HepG2 (cell line): ENCODE results near the gene GSAP. TPM values are rescaled to one million over a fixed set of nuclear protein-coding genes. Genes with fewer than 3 reads are reported as not detected.

ENCODE experiments used
- ATAC-seq: fragments of 200-7000 bp; cut with Tn5 transposase; 3 replicates; pipeline ENCODE4 v1.9.1; 2020; ENCODE audit warnings: mild to moderate bottlenecking, moderate library complexity
- BruUV-seq: library from RNA; stranded (reverse); fragments of 400-500 nt; replicated peaks from 2 replicates; lab custom pipeline; 2021; lab: Mats Ljungman, UMichigan
- CTCF ChIA-PET: fragments of 300-600 bp; formaldehyde crosslinking; extraction: SDS; loops from one replicate; lab custom pipeline; 2021; ENCODE audit warnings: low total read pairs, inconsistent platforms, low intra/inter-chr PET ratio; lab: Yijun Ruan, JAX
- POLR2A ChIA-PET: fragments of 350-600 bp; sonication (Branson Sonifier 250); formaldehyde crosslinking; loops from one replicate; lab custom pipeline; 2020; ENCODE audit warnings: antibody characterized with exemption, inconsistent platforms; lab: Yijun Ruan, JAX
- DNase-seq: peaks from one replicate; pipeline ENCODE4 v3.0.0-alpha.2; 2015; ENCODE audit warnings: low spot score
- FAIRE-seq: peaks from 3 replicates; lab custom pipeline; 2011; peaks lifted over from hg19 to GRCh38; lab: Jason Lieb, UNC
- H2AFZ ChIP-seq: one replicate; pipeline ENCODE4 v1.6.1; 2011; ENCODE audit warnings: low read length, inconsistent platforms
- H3K27ac ChIP-seq: fragments of 300-600 bp; 3 replicates; pipeline ENCODE4 v1.8.0; 2011; ENCODE audit warnings: mixed run types, mild to moderate bottlenecking, mixed read lengths, low read length, inconsistent platforms; ENCODE audit not compliant: insufficient read depth; ENCODE audit errors: extremely low read length
- H3K27me3 ChIP-seq, 2 experiments: fragments of 200-600 bp in 1 of 2; 2 replicates in 1 of 2; 3 replicates in 1 of 2; pipeline versions ENCODE4 v1.6.0 to v1.8.0; 2011; ENCODE audit warnings: low read length in 2 of 2, mild to moderate bottlenecking in 2 of 2, moderate library complexity in 2 of 2, inconsistent platforms in 1 of 2; ENCODE audit not compliant: insufficient read depth in 2 of 2, control insufficient read depth in 1 of 2
- H3K36me3 ChIP-seq, 2 experiments: fragments of 200-600 bp in 1 of 2; replicated peaks in 1 of 2; 2 replicates in 1 of 2; 3 replicates in 1 of 2; pipeline versions ENCODE4 v1.5.1 to v1.8.0; 2011; ENCODE audit warnings: low read length in 2 of 2, inconsistent platforms in 1 of 2; ENCODE audit not compliant: insufficient read depth in 2 of 2, control insufficient read depth in 1 of 2
- H3K4me1 ChIP-seq: 2 replicates; pipeline ENCODE4 v1.5.1; 2012; ENCODE audit warnings: low read length, inconsistent platforms; ENCODE audit not compliant: insufficient read depth
- H3K4me2 ChIP-seq: 2 replicates; pipeline ENCODE4 v1.6.0; 2011; ENCODE audit warnings: low read depth, low read length, inconsistent platforms
- H3K4me3 ChIP-seq, 3 experiments: fragments of 200-600 bp in 1 of 3; sonication (generic), shearing (Covaris generic) in 1 of 3; replicated peaks in 1 of 3; 2 replicates each; pipeline ENCODE4 v1.5.1; 2011 to 2016; ENCODE audit warnings: low read length in 3 of 3, inconsistent platforms in 2 of 3, low read depth in 2 of 3, mild to moderate bottlenecking in 2 of 3, control low read depth in 1 of 3, mixed read lengths in 1 of 3; ENCODE audit not compliant: insufficient read depth in 1 of 3
- H3K79me2 ChIP-seq: one replicate; pipeline ENCODE4 v1.6.1; 2011; ENCODE audit warnings: low read length, inconsistent platforms; ENCODE audit not compliant: insufficient read depth
- H3K9ac ChIP-seq: 2 replicates; pipeline ENCODE4 v1.6.0; 2011; ENCODE audit warnings: mild to moderate bottlenecking, low read depth, low read length, inconsistent platforms; ENCODE audit not compliant: insufficient read depth
- H3K9me3 ChIP-seq: 2 replicates; pipeline ENCODE4 v1.5.1; 2012; ENCODE audit warnings: mild to moderate bottlenecking, low read length
- H4K20me1 ChIP-seq: 2 replicates; pipeline ENCODE4 v1.6.0; 2011; ENCODE audit warnings: inconsistent platforms, mild to moderate bottlenecking, low read length, moderate library complexity; ENCODE audit not compliant: insufficient read depth
- AKAP8 ChIP-seq: sonication (generic); formaldehyde crosslinking; IDR thresholded peaks from 2 replicates; pipeline ENCODE4 v1.5.1; 2020; ENCODE audit warnings: mild to moderate bottlenecking, missing genetic modification reagents
- CBX5 ChIP-seq: sonication (generic); formaldehyde crosslinking; IDR thresholded peaks from 2 replicates; pipeline ENCODE4 v1.4.0; 2020; ENCODE audit warnings: missing genetic modification reagents, borderline replicate concordance
- CENPBD1 ChIP-seq: sonication (generic); formaldehyde crosslinking; IDR thresholded peaks from 2 replicates; pipeline ENCODE4 v1.8.0; 2022; ENCODE audit warnings: missing genetic modification reagents, low read depth, mild to moderate bottlenecking, borderline replicate concordance
- DDIT3 ChIP-seq: sonication (generic); formaldehyde crosslinking; IDR thresholded peaks from 2 replicates; pipeline ENCODE4 v1.4.0; 2020; ENCODE audit warnings: mild to moderate bottlenecking, missing genetic modification reagents
- FOXM1 ChIP-seq: sonication (generic); formaldehyde crosslinking; IDR thresholded peaks from 2 replicates; pipeline ENCODE4 v1.5.0; 2020; ENCODE audit warnings: missing genetic modification reagents
- KLF11 ChIP-seq: IDR thresholded peaks from 2 replicates; pipeline ENCODE4 v1.6.1; 2016; ENCODE audit warnings: missing compliant biosample characterization
- PRDM15 ChIP-seq: sonication (generic); formaldehyde crosslinking; IDR thresholded peaks from 2 replicates; pipeline ENCODE4 v1.4.0; 2020; ENCODE audit warnings: missing genetic modification reagents
- RBM22 ChIP-seq: fragments of 200-400 bp; formaldehyde crosslinking; optimal IDR thresholded peaks from 2 replicates; pipeline ENCODE3; 2017; ENCODE audit warnings: mild to moderate bottlenecking, low read length, moderate library complexity
- RCOR2 ChIP-seq: IDR thresholded peaks from 2 replicates; pipeline ENCODE4 v1.6.1; 2016; ENCODE audit warnings: missing biosample characterization, missing genetic modification reagents
- RXRA ChIP-seq: sonication (generic); formaldehyde crosslinking; IDR thresholded peaks from 2 replicates; pipeline ENCODE4 v1.5.1; 2020; ENCODE audit warnings: missing genetic modification reagents
- SMC3 ChIP-seq: IDR thresholded peaks from 2 replicates; pipeline ENCODE4 v1.6.1; 2011; ENCODE audit warnings: low read length, improper control_type of control experiment
- TBX3 ChIP-seq: fragments of 450-650 bp; IDR thresholded peaks from 2 replicates; pipeline ENCODE4 v1.6.1; 2017; ENCODE audit warnings: antibody characterized with exemption, mild to moderate bottlenecking, inconsistent platforms, borderline replicate concordance
- ZBTB3 ChIP-seq: sonication (generic); formaldehyde crosslinking; IDR thresholded peaks from 2 replicates; pipeline ENCODE4 v1.4.0; 2020; ENCODE audit warnings: low read depth, mild to moderate bottlenecking, moderate library complexity, missing genetic modification reagents, borderline replicate concordance
- ZNF274 ChIP-seq: sonication (generic); formaldehyde crosslinking; IDR thresholded peaks from 2 replicates; pipeline ENCODE4 v1.5.1; 2020; ENCODE audit warnings: mild to moderate bottlenecking, missing genetic modification reagents
- ZNF367 ChIP-seq: sonication (generic); formaldehyde crosslinking; IDR thresholded peaks from 2 replicates; pipeline ENCODE4 v1.4.0; 2020; ENCODE audit warnings: missing genetic modification reagents, borderline replicate concordance
- ZNF770 ChIP-seq: sonication (generic); formaldehyde crosslinking; IDR thresholded peaks from 2 replicates; pipeline ENCODE4 v1.5.0; 2020; ENCODE audit warnings: mild to moderate bottlenecking, missing genetic modification reagents
- WGBS: methylation state at CpG from one replicate; pipeline ENCODE4 v1.1.6; 2017; ENCODE audit warnings: low lambda C conversion rate; 5-methylcytosine and 5-hydroxymethylcytosine counted together
- in situ Hi-C: cut with HindIII; loops from 2 replicates; pipeline ENCODE4 v1.10.0; 2017; ENCODE audit warnings: low pct_unique_long_range_greater_than_20kb; ENCODE audit not compliant: extremely low pct_ligation_motif_present
- intact Hi-C: fragments of 100-400 bp; cut with micrococcal nuclease; formaldehyde crosslinking; loops from one replicate; pipeline ENCODE4 v1.10.0; 2022; ENCODE audit not compliant: unreplicated experiment
- polyA plus RNA-seq, 8 experiments: library from polyadenylated mRNA; depleted of rRNA in 3 of 8; stranded (reverse) in 7 of 8; unstranded in 1 of 8; fragments of >200 nt; fragmentation: Illumina TruSeq in 4 of 8; extraction: Trizol in 4 of 8; gene quantifications; 2 replicates each; pipeline versions ENCODE4 v1.2.1 to v1.2.3, GENCODE V29; 2011 to 2016; ENCODE audit warnings: low read depth in 4 of 8, missing spikeins in 1 of 8, mixed read lengths in 1 of 8; ENCODE audit not compliant: insufficient read depth in 1 of 8
- total RNA-seq, 5 experiments: library from RNA; depleted of rRNA; stranded (reverse); fragments of >200 nt; fragmentation: Illumina TruSeq; extraction: Trizol; gene quantifications; 2 replicates each; pipeline ENCODE4 v1.2.3, GENCODE V29; 2016; ENCODE audit warnings: low read depth in 1 of 5

Gene GSAP
- total and polyA plus RNA-seq, 2 of the 13 experiments (the other 11 are each of a cell fraction or from before 2014, with no cell fraction given), result 34.6 to 40.6 TPM

- Histone ChIP-seq H3K27ac (no peak overlapping the region), H3K4me1 (peaks cover 57% of the 10 kb centered on the region), H3K9me3 (no peaks in the 10 kb centered on the region), H3K36me3 (no peaks in the 10 kb centered on the region), H3K9ac (no peak overlapping the region), H3K27me3 (no peaks in the 10 kb centered on the region), H2AFZ (no peak overlapping the region), H3K4me2 (no peak overlapping the region), H3K79me2 (peaks cover 5% of the 10 kb centered on the region), H3K4me3 (no peak overlapping the region), H4K20me1 (no peaks in the 10 kb centered on the region)
- no peak for DNase-seq
- BruUV-seq, result no TSS peak
- intact Hi-C loops, result no loop called here
- no peak for ATAC-seq
- ChIA-PET POLR2A (no interaction called here), CTCF (no interaction called here)
- FAIRE-seq, result no peak
- WGBS, result 93% methylated on average over 4 of the region's 4 CpGs
- TF ChIP-seq RCOR2 (no peak), ZNF367 (CRISPR knock-in tag) (no peak), PRDM15 (CRISPR knock-in tag) (no peak), CENPBD1 (no peak), CBX5 (CRISPR knock-in tag) (no peak), ZBTB3 (CRISPR knock-in tag) (no peak), RXRA (CRISPR knock-in tag) (no peak), KLF11 (no peak), ZNF770 (no peak), RBM22 (no peak), SMC3 (no peak), DDIT3 (CRISPR knock-in tag) (no peak), TBX3 (no peak), ZNF274 (CRISPR knock-in tag) (no peak), FOXM1 (CRISPR knock-in tag) (no peak), AKAP8 (CRISPR knock-in tag) (no peak)
- in situ Hi-C loops, result no loop called here
Observed at GRCh38 chr7:77420986-77421672, 5.0 kb upstream of the GSAP start.
